Hepatocyte (in vitro differentiated cells): ENCODE data around the gene ROBO4. TPM values are rescaled to one million over a fixed set of nuclear protein-coding genes. Genes with fewer than 3 reads are reported as not detected.

Source experiments
- DNase-seq: peaks from one replicate; pipeline ENCODE4 v3.0.0-alpha.2; 2016; ENCODE audit warnings: low spot score
- H2AFZ ChIP-seq: fragments of 200-600 bp; sonication (generic); 2 replicates; pipeline ENCODE4 v1.6.0; 2016; ENCODE audit warnings: antibody characterized with exemption, mild to moderate bottlenecking
- H3K27ac ChIP-seq: fragments of 200-600 bp; sonication (generic); 2 replicates; pipeline ENCODE4 v1.5.1; 2016; ENCODE audit warnings: mild to moderate bottlenecking
- H3K27me3 ChIP-seq: fragments of 200-600 bp; sonication (generic); 2 replicates; pipeline ENCODE4 v1.6.1; 2016
- H3K36me3 ChIP-seq: fragments of 200-600 bp; sonication (generic); replicated peaks from 2 replicates; pipeline ENCODE4 v1.5.1; 2016; ENCODE audit warnings: low read depth; ENCODE audit not compliant: insufficient read depth
- H3K4me1 ChIP-seq: fragments of 200-600 bp; sonication (generic); 2 replicates; pipeline ENCODE4 v1.5.1; 2016; ENCODE audit warnings: mild to moderate bottlenecking, moderate library complexity; ENCODE audit not compliant: insufficient read depth
- H3K4me2 ChIP-seq: fragments of 200-600 bp; sonication (generic); 2 replicates; pipeline ENCODE4 v1.6.0; 2016
- H3K4me3 ChIP-seq: fragments of 200-600 bp; sonication (generic); 2 replicates; pipeline ENCODE4 v1.5.1; 2016; ENCODE audit warnings: mild to moderate bottlenecking
- H3K79me2 ChIP-seq: fragments of 200-600 bp; sonication (generic); 2 replicates; pipeline ENCODE4 v1.6.0; 2017; ENCODE audit warnings: mild to moderate bottlenecking
- H3K9me2 ChIP-seq: fragments of 200-600 bp; sonication (generic); replicated peaks from 2 replicates; pipeline ENCODE4 v1.6.0; 2017; ENCODE audit warnings: mild to moderate bottlenecking; ENCODE audit not compliant: insufficient read depth
- H3K9me3 ChIP-seq: fragments of 200-600 bp; sonication (generic); 2 replicates; pipeline ENCODE4 v1.5.1; 2016; ENCODE audit warnings: low read depth, mild to moderate bottlenecking
- H4K20me1 ChIP-seq: fragments of 200-600 bp; sonication (generic); 2 replicates; pipeline ENCODE4 v1.6.0; 2016; ENCODE audit warnings: mild to moderate bottlenecking; ENCODE audit not compliant: insufficient read depth, poor library complexity, severe bottlenecking
- EZH2 ChIP-seq: fragments of 200-600 bp; sonication (generic); IDR thresholded peaks from 2 replicates; pipeline ENCODE4 v1.6.1; 2016; ENCODE audit warnings: antibody characterized with exemption, mild to moderate bottlenecking, borderline replicate concordance
- EZH2phosphoT487 ChIP-seq: fragments of 200-600 bp; sonication (generic); IDR thresholded peaks from one replicate; pipeline ENCODE4 v1.6.1; 2018; ENCODE audit warnings: antibody characterized with exemption, mild to moderate bottlenecking, low read depth, moderate library complexity; ENCODE audit not compliant: unreplicated experiment, severe bottlenecking
- WGBS: methylation state at CpG from one replicate; pipeline ENCODE4 v1.1.6; 2016; ENCODE audit warnings: low lambda C conversion rate; ENCODE audit errors: missing lambda C conversion rate; 5-methylcytosine and 5-hydroxymethylcytosine counted together
- polyA plus RNA-seq: library from polyadenylated mRNA; unstranded; fragments of >200 nt; fragmentation: Nextera tagmentation; extraction: Ambion mirVana; gene quantifications from 2 replicates; pipeline ENCODE4 v1.2.1, GENCODE V29; 2016
- total RNA-seq: library from RNA; depleted of rRNA; stranded (reverse); fragments of >200 nt; gene quantifications from 2 replicates; pipeline ENCODE4 v1.2.3, GENCODE V29; 2014
- TF ChIP-seq, protein P1 (sequence below): fragments of 200-600 bp; sonication (generic); IDR thresholded peaks from 2 replicates; pipeline ENCODE4 v1.5.1; 2016; ENCODE audit warnings: antibody characterized with exemption, mild to moderate bottlenecking; ENCODE audit not compliant: poor library complexity

The ROBO4 gene
- total and polyA plus RNA-seq, 2 experiments from 2014 or later, result 0.28 to 2.0 TPM

DNA sequence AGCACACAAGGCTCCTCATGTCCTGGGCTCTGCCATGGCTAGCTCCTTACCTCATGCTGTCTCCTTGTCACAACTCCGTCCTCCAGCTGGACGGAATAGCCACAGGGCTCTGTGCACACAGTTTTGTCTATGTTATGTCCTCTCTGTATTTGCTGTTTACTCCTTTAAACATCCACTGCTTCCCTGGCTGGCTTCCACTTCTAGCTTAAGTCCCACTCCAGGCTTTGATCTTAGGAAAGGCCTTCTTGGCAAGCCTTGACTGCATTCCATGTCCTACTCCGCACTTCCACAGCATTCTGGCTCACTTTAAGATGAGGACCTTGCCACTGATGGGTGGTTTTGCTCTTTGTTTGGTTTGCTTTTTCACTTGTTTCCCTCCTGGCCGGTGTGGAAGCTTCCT, 55.4 kb downstream of the ROBO4 start:
- DNase-seq, result no peak

DNA sequence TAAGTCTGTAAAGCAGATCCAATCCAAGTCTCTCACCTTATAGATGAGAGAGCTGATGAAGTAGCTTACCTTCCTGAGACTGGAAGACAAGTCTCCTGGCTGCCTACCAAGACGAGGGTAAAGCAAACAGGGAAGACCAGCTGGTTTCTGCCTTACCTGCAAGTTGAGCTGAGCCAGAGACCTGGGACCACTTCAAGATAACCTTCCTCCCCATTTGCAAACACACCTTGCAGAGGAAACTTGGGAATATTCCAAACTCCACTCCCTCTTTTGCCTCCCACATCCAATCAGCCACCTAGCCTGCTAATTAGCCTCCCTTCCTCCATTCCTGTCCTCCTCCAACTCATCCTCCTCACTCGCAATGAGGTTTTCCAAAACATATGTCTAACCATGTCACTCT, 55.8 kb downstream of the ROBO4 start:
- H3K4me1 ChIP-seq, result peaks cover 22% of the 10 kb centered on the region

More for the DNA sequence above, 55.4 kb downstream of the ROBO4 start:
- H3K4me3 ChIP-seq, result no peak overlapping the region
- H3K79me2 ChIP-seq, result no peaks in the 10 kb centered on the region
- TF ChIP-seq, protein P1, sequence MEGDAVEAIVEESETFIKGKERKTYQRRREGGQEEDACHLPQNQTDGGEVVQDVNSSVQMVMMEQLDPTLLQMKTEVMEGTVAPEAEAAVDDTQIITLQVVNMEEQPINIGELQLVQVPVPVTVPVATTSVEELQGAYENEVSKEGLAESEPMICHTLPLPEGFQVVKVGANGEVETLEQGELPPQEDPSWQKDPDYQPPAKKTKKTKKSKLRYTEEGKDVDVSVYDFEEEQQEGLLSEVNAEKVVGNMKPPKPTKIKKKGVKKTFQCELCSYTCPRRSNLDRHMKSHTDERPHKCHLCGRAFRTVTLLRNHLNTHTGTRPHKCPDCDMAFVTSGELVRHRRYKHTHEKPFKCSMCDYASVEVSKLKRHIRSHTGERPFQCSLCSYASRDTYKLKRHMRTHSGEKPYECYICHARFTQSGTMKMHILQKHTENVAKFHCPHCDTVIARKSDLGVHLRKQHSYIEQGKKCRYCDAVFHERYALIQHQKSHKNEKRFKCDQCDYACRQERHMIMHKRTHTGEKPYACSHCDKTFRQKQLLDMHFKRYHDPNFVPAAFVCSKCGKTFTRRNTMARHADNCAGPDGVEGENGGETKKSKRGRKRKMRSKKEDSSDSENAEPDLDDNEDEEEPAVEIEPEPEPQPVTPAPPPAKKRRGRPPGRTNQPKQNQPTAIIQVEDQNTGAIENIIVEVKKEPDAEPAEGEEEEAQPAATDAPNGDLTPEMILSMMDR, result no peak
- TF ChIP-seq EZH2phosphoT487, result no peak
- no peak for TF ChIP-seq EZH2
- H2AFZ ChIP-seq, result no peak overlapping the region
- no peaks in the 10 kb centered on the region for H3K9me3 ChIP-seq
- H3K27me3 ChIP-seq, result peaks cover 97% of the 10 kb centered on the region
- WGBS, result 21% methylated on average over 4 of the region's 4 CpGs
- H3K4me1 ChIP-seq, result peaks cover 22% of the 10 kb centered on the region
- H4K20me1 ChIP-seq, result no peaks in the 10 kb centered on the region
- peak overlapping the region; percentile 79 for H3K4me2 ChIP-seq
- H3K27ac ChIP-seq, result no peak overlapping the region
- H3K9me2 ChIP-seq, result no peaks in the 10 kb centered on the region
- no peaks in the 10 kb centered on the region for H3K36me3 ChIP-seq

DNA sequence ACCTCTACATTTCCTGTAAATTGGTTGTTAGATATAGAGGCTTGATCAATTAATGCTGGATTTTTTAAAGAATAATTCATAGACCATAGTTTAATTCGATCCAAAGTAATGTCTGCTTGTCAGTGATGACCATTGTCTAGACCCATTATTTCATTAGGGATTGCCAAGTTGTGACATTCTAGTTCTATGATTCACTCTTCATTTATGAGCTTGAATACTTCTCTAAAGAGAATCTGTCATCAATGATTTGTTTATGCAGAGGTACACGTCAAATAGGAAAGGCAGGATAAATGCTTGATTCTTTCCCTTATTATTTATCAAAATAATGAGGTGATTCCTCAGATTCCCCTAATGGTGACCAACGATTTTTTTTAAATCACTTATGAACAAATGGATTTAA, 56.5 kb downstream of the ROBO4 start:
- no peak for TF ChIP-seq EZH2phosphoT487
- TF ChIP-seq, protein P1, result no peak
- TF ChIP-seq EZH2, result no peak
- H3K79me2 ChIP-seq, result no peaks in the 10 kb centered on the region
- H3K9me3 ChIP-seq, result no peaks in the 10 kb centered on the region
- no peak for DNase-seq
- peaks cover 22% of the 10 kb centered on the region for H3K4me1 ChIP-seq
- H2AFZ ChIP-seq, result no peak overlapping the region
- H3K4me2 ChIP-seq, result no peak overlapping the region
- H3K36me3 ChIP-seq, result no peaks in the 10 kb centered on the region
- H3K27ac ChIP-seq, result no peak overlapping the region
- H4K20me1 ChIP-seq, result no peaks in the 10 kb centered on the region
- 48% methylated on average over 3 of the region's 3 CpGs for WGBS
- no peak overlapping the region for H3K4me3 ChIP-seq
- peaks cover 86% of the 10 kb centered on the region for H3K27me3 ChIP-seq
- H3K9me2 ChIP-seq, result no peaks in the 10 kb centered on the region

More for the DNA sequence above, 55.8 kb downstream of the ROBO4 start:
- H3K36me3 ChIP-seq, result no peaks in the 10 kb centered on the region
- no peaks in the 10 kb centered on the region for H3K79me2 ChIP-seq
- TF ChIP-seq, protein P1, result no peak
- no peak for TF ChIP-seq EZH2
- no peak for TF ChIP-seq EZH2phosphoT487
- no peaks in the 10 kb centered on the region for H4K20me1 ChIP-seq
- H3K4me3 ChIP-seq, result no peak overlapping the region
- H3K4me2 ChIP-seq, result no peak overlapping the region
- no peaks in the 10 kb centered on the region for H3K9me3 ChIP-seq
- WGBS, result 22% methylated on average over 2 of the region's 2 CpGs
- H3K27me3 ChIP-seq, result peaks cover 92% of the 10 kb centered on the region
- no peak for DNase-seq
- H3K27ac ChIP-seq, result no peak overlapping the region
- no peaks in the 10 kb centered on the region for H3K9me2 ChIP-seq
- H2AFZ ChIP-seq, result no peak overlapping the region

DNA sequence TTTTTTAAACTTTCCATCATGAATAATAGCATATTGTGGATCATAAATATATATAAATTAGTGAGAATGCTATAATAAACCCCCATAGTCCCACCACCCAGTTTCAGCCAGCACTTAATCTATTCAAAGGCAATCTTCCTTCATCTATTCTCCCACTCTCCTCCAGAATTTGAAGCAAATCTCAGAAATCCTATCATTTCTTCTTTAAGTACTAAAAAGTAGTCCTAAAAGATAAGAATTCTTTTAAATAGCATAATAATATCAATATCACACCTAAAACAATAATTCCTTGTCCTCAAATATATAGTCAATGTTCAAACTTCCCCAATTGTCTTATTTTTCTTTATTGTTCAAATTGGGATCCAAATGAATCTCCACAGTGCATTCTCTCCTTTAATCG, 57.0 kb downstream of the ROBO4 start:
- 81% methylated on average over 1 of the region's 1 CpG for WGBS
- Histone ChIP-seq H3K36me3 (no peaks in the 10 kb centered on the region), H2AFZ (no peak overlapping the region), H3K27ac (no peak overlapping the region), H3K4me1 (peaks cover 22% of the 10 kb centered on the region), H3K9me2 (no peaks in the 10 kb centered on the region), H3K4me2 (no peak overlapping the region), H3K9me3 (no peaks in the 10 kb centered on the region), H3K4me3 (no peak overlapping the region), H3K79me2 (no peaks in the 10 kb centered on the region), H4K20me1 (no peaks in the 10 kb centered on the region), H3K27me3 (peaks cover 80% of the 10 kb centered on the region)
- TF ChIP-seq EZH2, result no peak
- TF ChIP-seq, protein P1, result no peak
- no peak for TF ChIP-seq EZH2phosphoT487
- no peak for DNase-seq
